Type B pancreatic cell (in vitro differentiated cells): ENCODE data around the gene SHROOM1. TPM values are rescaled to one million over a fixed set of nuclear protein-coding genes. Genes with fewer than 3 reads are reported as not detected.
A peak's percentile ranks its signal among the peaks of the same experiment; 100 is the strongest.

Source experiments
- DNase-seq: peaks from one replicate; pipeline ENCODE4 v3.0.0; 2021; ENCODE audit warnings: mixed read lengths; ENCODE audit not compliant: unreplicated experiment; ENCODE audit errors: extremely low spot score
- H3K27ac Mint-ChIP-seq: 2 replicates; pipeline ENCODE4 v1.8.0; 2021; ENCODE audit warnings: mild to moderate bottlenecking, mixed read lengths
- H3K27me3 Mint-ChIP-seq: 2 replicates; pipeline ENCODE4 v1.8.0; 2021; ENCODE audit warnings: mixed read lengths
- H3K36me3 Mint-ChIP-seq: 2 replicates; pipeline ENCODE4 v1.8.0; 2021; ENCODE audit warnings: mixed read lengths
- H3K4me1 Mint-ChIP-seq: one replicate; pipeline ENCODE4 v1.8.0; 2021; ENCODE audit warnings: mixed read lengths; ENCODE audit not compliant: unreplicated experiment
- H3K4me3 Mint-ChIP-seq: 2 replicates; pipeline ENCODE4 v1.8.0; 2021; ENCODE audit warnings: mild to moderate bottlenecking, mixed read lengths
- H3K9me3 Mint-ChIP-seq: 2 replicates; pipeline ENCODE4 v1.8.0; 2021; ENCODE audit warnings: mixed read lengths
- CTCF ChIP-seq: fragments of 200-600 bp; sonication (generic); conservative IDR thresholded peaks from 2 replicates; pipeline ENCODE4 v1.5.0; 2021; ENCODE audit warnings: antibody characterized with exemption, mild to moderate bottlenecking
- total RNA-seq: library from RNA; stranded (reverse); gene quantifications from 2 replicates; pipeline ENCODE4 v1.2.1, GENCODE V29; 2021; ENCODE audit warnings: low replicate concordance

SHROOM1 gene
- total RNA-seq, 1 donor from 2014 or later = 7.2 TPM

- no peak for TF ChIP-seq CTCF
- peak within 1 kb of the TSS; percentile 86 for H3K27ac Mint-ChIP-seq
- H3K4me3 Mint-ChIP-seq = peak within 1 kb of the TSS; percentile 22
- H3K9me3 Mint-ChIP-seq = no peaks in the 10 kb centered on the region
- no peaks in the 10 kb centered on the region for H3K27me3 Mint-ChIP-seq
- no peak for DNase-seq
- peaks cover 15% of the 10 kb centered on the region for H3K36me3 Mint-ChIP-seq
- H3K4me1 Mint-ChIP-seq = peaks cover 21% of the 10 kb centered on the region
These were observed 42.9 kb upstream of the SHROOM1 start, which contains the start of gene LEAP2 for GRCh38 chr5:132873119-132873929. Gene LEAP2, plus strand, starts transcription at chr5:132873668. Its CDS starts 27 bp downstream, at chr5:132873695.

- no peaks in the 10 kb centered on the region for H3K9me3 Mint-ChIP-seq
- TF ChIP-seq CTCF = no peak
- H3K4me1 Mint-ChIP-seq = peaks cover 25% of the 10 kb centered on the region
- no peak overlapping the region for H3K4me3 Mint-ChIP-seq
- peak overlapping the region; percentile 86 for H3K27ac Mint-ChIP-seq
- DNase-seq = no peak
- no peaks in the 10 kb centered on the region for H3K27me3 Mint-ChIP-seq
- H3K36me3 Mint-ChIP-seq = peaks cover 14% of the 10 kb centered on the region
These were observed 42.3 kb upstream of the SHROOM1 start for GRCh38 chr5:132872788-132873118.

- Mint-ChIP-seq H3K36me3 (peaks cover 21% of the 10 kb centered on the region), H3K27me3 (no peaks in the 10 kb centered on the region), H3K9me3 (no peaks in the 10 kb centered on the region), H3K27ac (no peak overlapping the region), H3K4me3 (no peak overlapping the region), H3K4me1 (peaks cover 32% of the 10 kb centered on the region)
- no peak for TF ChIP-seq CTCF
- no peak for DNase-seq
These were observed 41.2 kb upstream of the SHROOM1 start for GRCh38 chr5:132871459-132872284.

- no peaks in the 10 kb centered on the region for H3K9me3 Mint-ChIP-seq
These were observed 40.4 kb upstream of the SHROOM1 start for GRCh38 chr5:132870801-132871200.

GRCh38 chr5:132868754-132869153, 38.3 kb upstream of the SHROOM1 start:
- H3K4me3 Mint-ChIP-seq = peak overlapping the region; percentile 80
- no peaks in the 10 kb centered on the region for H3K27me3 Mint-ChIP-seq
- TF ChIP-seq CTCF = no peak
- peak overlapping the region; percentile 100 for H3K27ac Mint-ChIP-seq
- H3K36me3 Mint-ChIP-seq = peaks cover 26% of the 10 kb centered on the region
- H3K4me1 Mint-ChIP-seq = peaks cover 43% of the 10 kb centered on the region
- DNase-seq = no peak
- no peaks in the 10 kb centered on the region for H3K9me3 Mint-ChIP-seq

More at GRCh38 chr5:132870801-132871200, 40.4 kb upstream of the SHROOM1 start:
- Mint-ChIP-seq H3K4me3 (peak overlapping the region; percentile 31), H3K27ac (peak overlapping the region; percentile 32), H3K36me3 (peaks cover 26% of the 10 kb centered on the region), H3K27me3 (no peaks in the 10 kb centered on the region), H3K4me1 (peaks cover 36% of the 10 kb centered on the region)
- no peak for DNase-seq
- TF ChIP-seq CTCF = no peak
